GM10266 (cell line): Measurements from ENCODE around the gene P2RY4.
"Not testable (repeated sequence)": the region's sequence is repeated elsewhere in the genome, so short reads cannot be mapped to it uniquely, and the experiment has no call there.

Experiments used
- DNase-seq: peaks from one replicate; pipeline ENCODE4 v3.0.0; 2012; ENCODE audit errors: extremely low spot score
- TF ChIP-seq, protein P1 (sequence below): IDR thresholded peaks from 2 replicates; pipeline ENCODE4 v1.5.1; 2012; ENCODE audit warnings: mild to moderate bottlenecking, low read depth; ENCODE audit not compliant: control insufficient read depth, insufficient read depth; ENCODE audit errors: missing control alignments

The P2RY4 gene

DNA sequence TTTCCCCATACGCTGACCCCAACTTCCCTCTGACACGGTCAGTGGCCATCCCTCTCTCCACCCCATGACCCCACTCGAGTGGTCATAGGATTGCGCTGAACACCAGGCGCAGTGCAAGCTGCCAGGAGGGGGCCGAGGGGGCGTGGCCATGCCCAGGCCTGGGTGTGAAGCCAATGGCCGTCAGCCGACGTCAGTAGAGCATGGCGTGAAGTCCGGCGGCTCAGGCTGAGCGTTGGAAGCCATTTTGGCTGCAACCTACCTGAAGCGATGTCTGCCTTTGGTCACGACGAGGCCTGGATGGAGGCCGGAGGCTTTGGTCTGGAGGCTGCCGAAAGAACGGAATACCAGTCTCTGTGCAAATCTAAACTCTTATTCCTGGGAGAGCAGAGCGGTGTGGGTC lies 21.9 kb upstream of the P2RY4 start, which contains the start of gene RAB41:
TSS of gene RAB41 (plus strand) at position 222 of the 400 bp plus-strand sequence. CDS start at position 268, 46 bp downstream.
- TF ChIP-seq, protein P1, sequence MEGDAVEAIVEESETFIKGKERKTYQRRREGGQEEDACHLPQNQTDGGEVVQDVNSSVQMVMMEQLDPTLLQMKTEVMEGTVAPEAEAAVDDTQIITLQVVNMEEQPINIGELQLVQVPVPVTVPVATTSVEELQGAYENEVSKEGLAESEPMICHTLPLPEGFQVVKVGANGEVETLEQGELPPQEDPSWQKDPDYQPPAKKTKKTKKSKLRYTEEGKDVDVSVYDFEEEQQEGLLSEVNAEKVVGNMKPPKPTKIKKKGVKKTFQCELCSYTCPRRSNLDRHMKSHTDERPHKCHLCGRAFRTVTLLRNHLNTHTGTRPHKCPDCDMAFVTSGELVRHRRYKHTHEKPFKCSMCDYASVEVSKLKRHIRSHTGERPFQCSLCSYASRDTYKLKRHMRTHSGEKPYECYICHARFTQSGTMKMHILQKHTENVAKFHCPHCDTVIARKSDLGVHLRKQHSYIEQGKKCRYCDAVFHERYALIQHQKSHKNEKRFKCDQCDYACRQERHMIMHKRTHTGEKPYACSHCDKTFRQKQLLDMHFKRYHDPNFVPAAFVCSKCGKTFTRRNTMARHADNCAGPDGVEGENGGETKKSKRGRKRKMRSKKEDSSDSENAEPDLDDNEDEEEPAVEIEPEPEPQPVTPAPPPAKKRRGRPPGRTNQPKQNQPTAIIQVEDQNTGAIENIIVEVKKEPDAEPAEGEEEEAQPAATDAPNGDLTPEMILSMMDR = no peak
- no peak for DNase-seq

DNA sequence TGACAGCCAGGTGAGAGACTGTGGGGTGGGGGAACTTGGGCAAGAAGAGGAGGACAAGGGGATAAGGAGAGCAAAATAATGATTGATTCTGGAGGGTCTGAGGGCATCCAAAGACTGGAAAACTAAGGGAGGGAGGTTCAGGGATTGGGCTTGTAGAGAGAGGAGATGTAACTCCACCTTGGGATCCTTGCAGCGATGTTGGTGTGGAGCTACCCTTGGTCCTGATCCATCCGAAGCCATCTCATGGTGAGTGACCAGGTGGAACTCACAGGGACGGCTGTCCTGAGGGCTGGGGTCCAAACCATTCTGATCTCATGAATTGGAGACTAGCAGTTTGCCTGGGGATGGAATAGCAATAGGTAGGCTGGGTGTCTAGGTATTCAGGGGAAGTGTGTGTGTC lies 20.6 kb upstream of the P2RY4 start:
- TF ChIP-seq, protein P1 = no peak

DNA sequence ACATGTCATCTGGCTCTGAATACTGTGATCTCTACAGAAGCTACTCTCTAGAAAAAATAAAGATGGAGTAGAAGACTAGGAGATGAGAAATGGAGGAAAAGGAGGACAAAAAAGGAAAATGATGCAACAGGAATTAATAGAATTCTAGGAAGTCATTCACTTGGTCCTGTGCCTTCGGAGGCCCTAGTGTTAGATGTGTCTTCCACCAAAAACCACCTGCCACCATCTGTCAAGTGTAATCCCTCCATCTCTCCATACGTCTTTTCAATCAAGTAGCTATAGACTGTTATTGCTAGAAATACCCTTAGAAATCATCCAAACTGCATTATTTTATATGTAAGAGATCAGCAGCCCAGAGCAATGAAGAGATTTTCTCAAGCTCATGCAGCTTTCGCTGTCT lies 19.1 kb upstream of the P2RY4 start:
- no peak for DNase-seq
- TF ChIP-seq, protein P1 = no peak

More for the DNA sequence above, 20.6 kb upstream of the P2RY4 start:
- DNase-seq = no peak

DNA sequence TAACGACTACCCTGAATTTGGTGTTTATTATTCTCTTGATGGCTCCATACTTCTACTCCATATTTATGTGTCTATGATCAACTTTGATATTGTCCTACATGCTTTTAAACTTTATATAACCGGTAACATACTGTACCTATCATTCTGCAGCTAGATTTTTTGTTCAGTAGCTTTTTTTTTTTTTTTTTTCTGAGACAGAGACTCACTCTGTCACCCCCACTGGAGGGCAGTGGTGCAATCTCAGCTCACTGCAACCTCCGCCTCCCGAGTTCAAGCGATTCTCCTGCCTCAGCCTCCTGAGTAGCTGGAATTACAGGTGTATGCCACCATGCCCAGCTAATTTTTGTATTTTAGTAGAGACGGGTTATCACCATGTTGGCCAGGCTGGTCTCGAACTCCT lies 14.0 kb upstream of the P2RY4 start:
- DNase-seq = not testable (repeated sequence)

DNA sequence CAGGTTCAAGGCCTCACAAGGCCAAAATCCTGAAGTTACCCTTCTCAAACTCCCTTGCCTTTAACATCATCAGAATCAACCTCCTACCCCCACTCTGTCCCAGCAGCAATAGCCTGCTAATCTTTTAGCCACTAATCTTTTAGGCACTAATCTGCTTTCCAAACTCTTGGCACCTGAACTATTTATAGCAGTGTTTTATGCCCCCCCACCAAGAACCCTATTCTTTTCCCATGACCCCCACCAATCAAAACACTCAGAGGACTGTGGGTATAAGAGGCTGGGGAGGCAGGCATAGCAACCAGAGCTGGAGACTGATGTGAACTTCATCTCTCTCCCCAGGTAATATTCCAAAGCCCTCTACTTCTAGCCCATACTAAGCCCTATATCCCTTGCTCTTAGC lies 8.0 kb upstream of the P2RY4 start, which contains the start of gene ARR3:
TSS of gene ARR3 (plus strand) at position 301 of the 400 bp plus-strand sequence. CDS start 1,052 bp downstream, outside the sequence.
- TF ChIP-seq, protein P1 = no peak
- DNase-seq = no peak

DNA sequence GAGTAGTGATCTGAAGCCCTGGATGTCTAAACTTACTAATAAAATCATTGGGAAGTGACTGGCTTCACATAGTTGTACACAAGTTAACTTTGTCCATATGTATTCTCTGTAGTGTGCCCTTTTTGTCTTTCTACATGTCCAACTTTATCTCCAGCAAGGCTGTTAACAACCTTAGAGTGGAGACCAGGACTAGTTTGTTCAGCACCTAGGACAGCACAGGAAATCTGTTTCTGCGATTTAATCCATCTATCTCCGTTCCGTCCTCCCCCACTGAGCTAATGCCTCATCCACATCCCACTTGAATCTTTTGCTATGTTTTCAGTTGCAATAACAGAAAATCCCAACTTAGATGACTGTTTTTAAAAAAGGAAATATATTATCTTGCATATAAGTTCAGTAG lies 4.8 kb upstream of the P2RY4 start:
- TF ChIP-seq, protein P1 = no peak
- DNase-seq = no peak

DNA sequence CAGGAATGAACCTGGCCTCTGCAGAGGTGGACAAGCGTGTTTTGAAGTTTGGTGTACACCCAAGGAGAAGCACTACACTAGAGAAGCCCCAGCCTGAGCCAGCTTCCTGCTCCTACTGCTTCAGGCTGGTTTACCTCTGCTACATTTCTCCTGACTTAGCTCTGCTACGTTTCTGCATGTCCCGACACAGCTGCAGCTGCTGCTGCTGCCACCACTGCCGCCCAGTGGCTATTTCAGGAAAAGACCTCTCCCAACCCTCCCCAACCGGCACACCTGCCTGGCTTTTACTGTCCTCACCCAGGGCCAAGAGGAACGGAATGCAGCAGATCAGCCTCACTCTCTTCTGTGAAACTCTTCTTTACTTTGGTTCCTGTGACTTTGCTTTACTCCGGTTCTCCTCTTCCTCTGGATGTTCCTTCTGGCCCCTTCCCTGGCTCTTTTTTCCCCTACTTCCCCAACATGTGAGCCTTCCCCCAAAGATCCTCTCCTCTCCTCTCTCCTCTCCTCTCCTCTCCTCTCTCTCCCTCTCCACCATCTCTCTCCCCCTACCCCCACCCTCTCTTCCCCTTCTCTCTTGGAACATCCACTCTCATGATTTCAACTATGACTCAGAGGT lies 3.1 kb upstream of the P2RY4 start:
- DNase-seq = peak; percentile 4
- TF ChIP-seq, protein P1 = peak; percentile 45
